Activated naive CD8-positive, alpha-beta T cell treated with anti-CD3 and anti-CD28 coated beads, Interleukin-2, amount 50 U/mL, for 24 hours (primary cell): ENCODE data around the gene KANK3.
A peak's percentile ranks its signal among the peaks of the same experiment; 100 is the strongest.
"Not testable (repeated sequence)": the region's sequence is repeated elsewhere in the genome, so short reads cannot be mapped to it uniquely, and the experiment has no call there.

Experiments used
- ATAC-seq: fragments of 150-1000 bp; cut with Tn5 transposase; one replicate; pipeline ENCODE4 v1.10.0; 2021
- DNase-seq: peaks from one replicate; pipeline ENCODE4 v3.0.0; 2021
- H3K27ac Mint-ChIP-seq: one replicate; pipeline ENCODE4 v1.8.0; 2021; ENCODE audit warnings: mild to moderate bottlenecking, mixed read lengths
- H3K27me3 Mint-ChIP-seq: one replicate; pipeline ENCODE4 v1.8.0; 2021; ENCODE audit warnings: mixed read lengths
- H3K36me3 Mint-ChIP-seq: one replicate; pipeline ENCODE4 v1.8.0; 2021; ENCODE audit warnings: low read depth, mixed read lengths
- H3K4me1 Mint-ChIP-seq: one replicate; pipeline ENCODE4 v1.8.0; 2021; ENCODE audit warnings: mixed read lengths
- H3K4me3 Mint-ChIP-seq: one replicate; pipeline ENCODE4 v1.8.0; 2021; ENCODE audit warnings: mild to moderate bottlenecking, moderate library complexity, mixed read lengths
- H3K9me3 Mint-ChIP-seq: one replicate; pipeline ENCODE4 v1.8.0; 2021; ENCODE audit warnings: mixed read lengths

KANK3 gene

GRCh38 chr19:8377598-8377997 lies 34.5 kb upstream of the KANK3 start:
- DNase-seq (no peak), ATAC-seq (no peak)
- H3K27ac Mint-ChIP-seq: no peak overlapping the region
- H3K4me3 Mint-ChIP-seq: no peak overlapping the region
- H3K4me1 Mint-ChIP-seq: peaks cover 9% of the 10 kb centered on the region
- no peaks in the 10 kb centered on the region for H3K9me3 Mint-ChIP-seq
- peaks cover 3% of the 10 kb centered on the region for H3K36me3 Mint-ChIP-seq
- H3K27me3 Mint-ChIP-seq: no peaks in the 10 kb centered on the region

DNA sequence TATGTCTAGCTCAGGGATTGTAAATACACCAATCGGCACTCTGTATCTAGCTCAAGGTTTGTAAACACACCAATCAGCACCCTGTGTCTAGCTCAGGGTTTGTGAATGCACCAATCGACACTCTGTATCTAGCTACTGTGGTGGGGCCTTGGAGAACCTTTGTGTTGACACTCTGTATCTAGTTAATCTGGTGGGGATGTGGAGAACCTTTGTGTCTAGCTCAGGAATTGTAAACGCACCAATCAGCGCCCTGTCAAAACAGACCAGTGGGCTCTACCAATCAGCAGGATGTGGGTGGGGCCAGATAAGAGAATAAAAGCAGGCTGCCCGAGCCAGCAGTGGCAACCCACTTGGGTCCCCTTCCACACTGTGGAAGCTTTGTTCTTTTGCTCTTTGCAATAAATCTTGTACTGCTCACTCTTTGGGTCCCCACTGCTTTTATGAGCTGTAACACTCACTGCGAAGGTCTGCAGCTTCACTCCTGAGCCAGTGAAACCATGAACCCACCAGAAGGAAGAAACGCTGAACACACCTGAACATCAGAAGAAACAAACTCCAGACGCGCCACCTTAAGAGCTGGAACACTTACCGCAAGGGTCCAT lies 33.4 kb upstream of the KANK3 start:
- not testable (repeated sequence) for H3K27ac Mint-ChIP-seq, ATAC-seq, H3K9me3 Mint-ChIP-seq, H3K27me3 Mint-ChIP-seq, H3K36me3 Mint-ChIP-seq, H3K4me3 Mint-ChIP-seq, H3K4me1 Mint-ChIP-seq, DNase-seq

GRCh38 chr19:8375766-8376165 lies 32.7 kb upstream of the KANK3 start:
- peaks cover 11% of the 10 kb centered on the region for H3K4me1 Mint-ChIP-seq
- not testable (repeated sequence) for H3K9me3 Mint-ChIP-seq, DNase-seq, ATAC-seq, H3K27me3 Mint-ChIP-seq, H3K4me3 Mint-ChIP-seq, H3K27ac Mint-ChIP-seq, H3K36me3 Mint-ChIP-seq

DNA sequence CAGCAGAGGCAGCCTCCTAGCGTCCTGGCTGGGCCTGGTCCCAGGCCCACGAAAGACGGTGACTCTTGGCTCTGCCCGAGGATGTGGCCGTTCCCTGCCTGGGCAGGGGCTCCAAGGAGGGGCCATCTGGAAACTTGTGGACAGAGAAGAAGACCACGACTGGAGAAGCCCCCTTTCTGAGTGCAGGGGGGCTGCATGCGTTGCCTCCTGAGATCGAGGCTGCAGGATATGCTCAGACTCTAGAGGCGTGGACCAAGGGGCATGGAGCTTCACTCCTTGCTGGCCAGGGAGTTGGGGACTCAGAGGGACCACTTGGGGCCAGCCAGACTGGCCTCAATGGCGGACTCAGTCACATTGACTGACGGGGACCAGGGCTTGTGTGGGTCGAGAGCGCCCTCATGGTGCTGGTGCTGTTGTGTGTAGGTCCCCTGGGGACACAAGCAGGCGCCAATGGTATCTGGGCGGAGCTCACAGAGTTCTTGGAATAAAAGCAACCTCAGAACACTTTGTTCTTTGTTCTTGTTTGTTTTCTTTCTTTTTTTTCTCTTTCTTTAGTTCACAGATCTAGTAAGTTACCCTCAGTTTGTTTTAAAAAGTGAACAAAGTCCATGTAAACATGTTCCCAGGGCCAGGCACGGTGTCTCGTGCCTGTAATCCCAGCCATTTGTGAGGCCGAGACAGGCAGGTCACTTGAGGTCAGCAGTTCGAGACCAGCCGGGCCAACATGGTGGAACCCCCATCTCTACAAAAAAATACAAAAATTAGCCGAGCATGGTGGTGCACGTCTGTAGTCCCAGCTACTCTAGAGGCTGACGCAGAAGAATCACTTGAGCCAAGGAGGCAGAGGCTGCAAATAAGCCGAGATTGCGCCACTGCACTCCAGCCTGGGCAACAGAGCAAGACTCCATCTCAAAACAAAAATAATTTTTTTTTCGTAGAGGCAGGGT lies 31.1 kb upstream of the KANK3 start:
- no peak overlapping the region for H3K4me3 Mint-ChIP-seq
- no peaks in the 10 kb centered on the region for H3K9me3 Mint-ChIP-seq
- no peak overlapping the region for H3K27ac Mint-ChIP-seq
- H3K4me1 Mint-ChIP-seq: peaks cover 15% of the 10 kb centered on the region
- no peak for ATAC-seq
- no peak for DNase-seq
- H3K27me3 Mint-ChIP-seq: no peaks in the 10 kb centered on the region
- no peaks in the 10 kb centered on the region for H3K36me3 Mint-ChIP-seq

DNA sequence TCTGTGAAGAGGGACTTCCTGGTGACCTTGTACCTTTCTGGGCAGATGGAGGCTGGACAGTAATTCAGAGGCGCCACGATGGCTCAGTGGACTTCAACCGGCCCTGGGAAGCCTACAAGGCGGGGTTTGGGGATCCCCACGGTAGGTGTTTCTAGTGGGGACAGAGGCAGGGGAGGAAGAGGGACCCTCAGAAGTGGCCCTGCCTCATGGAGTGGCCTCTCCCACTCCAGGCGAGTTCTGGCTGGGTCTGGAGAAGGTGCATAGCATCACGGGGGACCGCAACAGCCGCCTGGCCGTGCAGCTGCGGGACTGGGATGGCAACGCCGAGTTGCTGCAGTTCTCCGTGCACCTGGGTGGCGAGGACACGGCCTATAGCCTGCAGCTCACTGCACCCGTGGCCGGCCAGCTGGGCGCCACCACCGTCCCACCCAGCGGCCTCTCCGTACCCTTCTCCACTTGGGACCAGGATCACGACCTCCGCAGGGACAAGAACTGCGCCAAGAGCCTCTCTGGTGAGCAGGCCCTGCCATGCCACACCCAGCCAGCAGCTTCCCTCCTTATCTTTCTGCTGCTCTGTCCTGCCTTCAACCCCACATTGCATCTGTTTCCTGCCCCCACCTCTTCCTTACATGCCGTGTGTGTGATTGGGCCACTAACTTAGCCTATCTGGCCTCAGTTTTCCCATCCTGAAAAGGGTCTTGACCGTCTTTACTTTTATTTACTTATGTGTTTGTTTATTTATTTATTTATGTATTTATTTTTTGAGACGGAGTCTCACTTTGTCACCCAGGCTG lies 28.1 kb upstream of the KANK3 start:
- H3K27me3 Mint-ChIP-seq: peaks cover 22% of the 10 kb centered on the region
- peaks cover 1% of the 10 kb centered on the region for H3K36me3 Mint-ChIP-seq
- DNase-seq (no peak), ATAC-seq (no peak)
- peaks cover 10% of the 10 kb centered on the region for H3K4me1 Mint-ChIP-seq
- no peak overlapping the region for H3K27ac Mint-ChIP-seq
- no peak overlapping the region for H3K4me3 Mint-ChIP-seq
- H3K9me3 Mint-ChIP-seq: no peaks in the 10 kb centered on the region

- Mint-ChIP-seq H3K27me3 (peaks cover 30% of the 10 kb centered on the region), H3K36me3 (peaks cover 1% of the 10 kb centered on the region), H3K4me1 (peaks cover 10% of the 10 kb centered on the region), H3K9me3 (no peaks in the 10 kb centered on the region), H3K27ac (no peak overlapping the region), H3K4me3 (no peak overlapping the region)
- ATAC-seq: no peak
- no peak for DNase-seq
Measured at GRCh38 chr19:8370176-8371010, 27.3 kb upstream of the KANK3 start.

DNA sequence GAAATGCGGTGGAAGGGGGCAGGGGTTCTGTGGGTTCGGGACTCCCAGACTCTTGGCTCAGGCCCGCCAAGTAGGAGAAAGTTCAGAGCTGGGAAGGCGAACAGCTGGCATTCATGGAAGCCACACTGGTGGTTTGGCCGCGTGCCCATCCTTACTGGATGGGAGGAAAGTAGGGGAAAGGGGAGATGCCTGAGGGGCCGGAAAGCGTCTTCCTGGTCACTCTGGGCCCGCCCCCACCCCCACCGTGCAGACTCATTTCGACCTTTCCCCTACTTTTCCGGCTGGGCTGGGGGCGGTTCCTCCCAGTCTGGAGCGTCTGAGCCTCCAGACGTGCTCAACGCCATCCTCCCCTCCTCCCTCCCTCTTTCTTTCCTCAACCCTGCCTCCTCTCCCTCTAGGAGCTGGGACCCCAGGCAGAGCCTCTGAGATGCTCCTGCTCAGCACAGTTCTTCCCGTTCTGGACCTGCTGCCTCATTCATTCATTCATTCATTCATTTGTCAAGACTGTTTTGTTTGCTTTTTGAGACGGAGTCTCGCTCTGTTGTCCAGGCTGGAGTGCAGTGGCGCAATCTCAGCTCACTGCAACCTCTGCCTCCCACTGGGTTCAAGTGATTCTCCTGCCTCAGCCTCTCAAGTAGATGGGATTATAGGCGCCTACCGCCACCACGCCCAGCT lies 24.4 kb upstream of the KANK3 start:
- H3K27ac Mint-ChIP-seq: no peak overlapping the region
- peaks cover 46% of the 10 kb centered on the region for H3K27me3 Mint-ChIP-seq
- DNase-seq (no peak), ATAC-seq (no peak)
- no peak overlapping the region for H3K4me3 Mint-ChIP-seq
- H3K9me3 Mint-ChIP-seq: no peaks in the 10 kb centered on the region
- peaks cover 1% of the 10 kb centered on the region for H3K36me3 Mint-ChIP-seq
- H3K4me1 Mint-ChIP-seq: peaks cover 22% of the 10 kb centered on the region

GRCh38 chr19:8366961-8367326 lies 23.9 kb upstream of the KANK3 start:
- Mint-ChIP-seq H3K4me1 (peaks cover 28% of the 10 kb centered on the region), H3K27ac (no peak overlapping the region), H3K4me3 (no peak overlapping the region), H3K9me3 (no peaks in the 10 kb centered on the region), H3K27me3 (peaks cover 51% of the 10 kb centered on the region), H3K36me3 (peaks cover 1% of the 10 kb centered on the region)
- ATAC-seq: no peak
- DNase-seq: no peak

- Mint-ChIP-seq H3K27ac (no peak overlapping the region), H3K9me3 (no peaks in the 10 kb centered on the region), H3K36me3 (peaks cover 1% of the 10 kb centered on the region), H3K4me1 (peaks cover 31% of the 10 kb centered on the region), H3K27me3 (peaks cover 55% of the 10 kb centered on the region), H3K4me3 (no peak overlapping the region)
- no peak for ATAC-seq
- no peak for DNase-seq
Measured at GRCh38 chr19:8366121-8366581, 23.1 kb upstream of the KANK3 start.

GRCh38 chr19:8363803-8364771 lies 21.0 kb upstream of the KANK3 start, which contains the start of gene ANGPTL4:
ANGPTL4 (plus strand) TSS chr19:8364155; CDS start chr19:8364322, 167 bp downstream.
- DNase-seq: peak; percentile 80
- H3K9me3 Mint-ChIP-seq: no peaks in the 10 kb centered on the region
- peaks cover 1% of the 10 kb centered on the region for H3K36me3 Mint-ChIP-seq
- H3K27me3 Mint-ChIP-seq: peaks cover 58% of the 10 kb centered on the region
- H3K27ac Mint-ChIP-seq: peak within 1 kb of the TSS; percentile 56
- peak within 1 kb of the TSS; percentile 79 for H3K4me3 Mint-ChIP-seq
- H3K4me1 Mint-ChIP-seq: peaks cover 25% of the 10 kb centered on the region
- ATAC-seq: peak; percentile 65

- peak overlapping the region; percentile 16 for H3K4me3 Mint-ChIP-seq
- H3K36me3 Mint-ChIP-seq: no peaks in the 10 kb centered on the region
- peaks cover 22% of the 10 kb centered on the region for H3K4me1 Mint-ChIP-seq
- H3K27me3 Mint-ChIP-seq: peaks cover 45% of the 10 kb centered on the region
- no peak overlapping the region for H3K27ac Mint-ChIP-seq
- no peaks in the 10 kb centered on the region for H3K9me3 Mint-ChIP-seq
- ATAC-seq (peak; percentile 77), DNase-seq (peak; percentile 51)
Measured at GRCh38 chr19:8361921-8362793, 19.1 kb upstream of the KANK3 start.

- DNase-seq (no peak), ATAC-seq (no peak)
- H3K27me3 Mint-ChIP-seq: peaks cover 27% of the 10 kb centered on the region
- H3K9me3 Mint-ChIP-seq: no peaks in the 10 kb centered on the region
- no peak overlapping the region for H3K4me3 Mint-ChIP-seq
- peaks cover 32% of the 10 kb centered on the region for H3K4me1 Mint-ChIP-seq
- H3K27ac Mint-ChIP-seq: no peak overlapping the region
- H3K36me3 Mint-ChIP-seq: no peaks in the 10 kb centered on the region
Measured at GRCh38 chr19:8360196-8360595, 17.1 kb upstream of the KANK3 start.
